ENCODE measurements around the gene FHIT.
"Not testable (repeated sequence)": the region's sequence is repeated elsewhere in the genome, so short reads cannot be mapped to it uniquely, and the experiment has no call there.

FHIT gene

DNA sequence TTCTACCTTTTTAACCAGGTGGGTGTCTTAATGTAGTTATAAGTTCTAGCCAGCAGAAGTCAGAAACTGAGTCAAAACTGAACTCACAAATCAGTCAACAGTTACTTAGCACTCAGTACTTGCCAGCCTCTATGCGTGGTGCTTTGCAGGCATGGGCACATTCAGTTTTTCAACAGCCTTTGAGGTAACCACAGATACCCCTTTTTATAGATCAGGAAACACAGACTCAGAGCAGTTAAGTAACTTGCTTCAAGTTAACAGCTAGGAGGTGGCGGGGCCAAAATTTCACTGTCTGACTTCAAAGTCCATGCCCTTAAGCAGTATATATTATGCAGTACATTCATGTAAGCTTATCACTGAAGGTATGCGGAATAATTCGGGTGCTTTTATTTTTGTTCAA is 139.4 kb downstream of the FHIT start:
- no peak for DNase-seq (ENCODE audit: low read depth)

DNA sequence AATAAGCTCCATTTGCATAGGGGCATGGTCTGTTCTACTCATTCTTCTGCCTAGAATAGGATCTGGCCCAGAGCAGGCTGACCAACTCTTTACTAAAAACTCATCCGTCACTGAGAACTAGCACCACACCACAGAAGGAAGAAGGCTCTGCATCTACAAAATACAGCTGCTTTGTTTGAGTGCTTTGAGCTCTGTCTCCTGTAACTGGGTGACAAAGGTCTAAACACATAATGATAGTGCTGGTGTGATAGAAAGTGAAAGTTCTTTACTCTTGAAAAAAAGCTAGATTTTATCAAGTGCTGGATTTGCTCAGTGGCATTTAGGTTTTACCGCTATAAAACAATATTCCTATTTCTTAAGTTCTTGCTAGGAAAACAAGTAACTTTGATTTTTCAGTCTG is 140.7 kb downstream of the FHIT start:
- no peak for DNase-seq (ENCODE audit: low read depth)

DNA sequence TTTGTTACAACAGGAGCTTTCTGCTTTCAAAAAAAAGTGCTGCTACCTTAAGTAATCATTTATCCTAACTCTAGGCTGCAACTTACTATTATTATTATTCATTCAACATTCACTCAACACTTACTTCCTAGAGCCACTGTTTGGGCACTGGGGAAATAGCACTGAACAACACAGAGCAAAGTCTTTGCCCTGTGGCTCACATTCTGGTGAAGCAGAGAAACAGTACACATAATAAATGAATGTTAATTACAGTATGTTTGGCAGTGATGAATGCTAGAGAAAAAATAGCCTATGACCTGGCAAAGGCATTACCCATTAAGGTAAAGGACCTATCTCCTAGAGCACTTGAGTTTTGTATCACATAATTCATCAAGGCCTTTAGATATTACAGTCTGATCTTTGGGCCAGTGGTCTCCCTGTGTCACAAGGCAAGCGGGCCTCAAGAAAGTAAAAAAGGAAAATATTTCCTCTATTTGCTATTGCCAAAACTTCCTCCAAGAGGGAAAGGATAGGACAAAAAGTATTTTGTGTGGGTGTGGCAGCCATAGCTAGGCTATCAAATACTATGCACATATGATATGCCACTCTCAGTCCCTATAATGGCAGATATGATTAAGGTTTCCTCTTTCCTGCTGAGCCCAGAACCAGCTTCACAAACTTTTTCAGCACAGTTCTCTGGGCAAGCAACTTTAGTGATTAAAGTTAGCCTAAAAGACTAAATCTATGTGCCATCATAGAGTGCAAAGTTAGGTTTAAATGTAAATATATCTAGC is 142.8 kb downstream of the FHIT start:
- DNase-seq (ENCODE audit: low read depth), result no peak

DNA sequence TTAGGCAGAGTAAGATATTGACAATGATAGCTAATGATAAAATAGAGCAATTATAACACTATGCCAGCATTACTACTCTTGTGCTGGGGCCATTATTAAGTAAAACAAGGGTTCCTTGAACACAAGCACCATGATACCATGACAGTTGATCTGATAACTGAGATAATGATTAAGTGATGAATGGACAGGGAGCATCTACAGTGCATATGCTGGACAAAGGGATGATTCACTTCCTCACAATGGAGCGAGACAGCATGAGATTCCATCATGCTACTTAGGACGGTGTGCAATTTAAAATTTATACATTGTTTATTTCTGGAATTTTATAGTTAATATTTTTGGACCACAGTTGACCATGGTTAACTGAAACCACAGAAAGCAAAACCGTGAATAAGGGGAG is 156.6 kb downstream of the FHIT start:
- DNase-seq (ENCODE audit: low read depth), result no peak

DNA sequence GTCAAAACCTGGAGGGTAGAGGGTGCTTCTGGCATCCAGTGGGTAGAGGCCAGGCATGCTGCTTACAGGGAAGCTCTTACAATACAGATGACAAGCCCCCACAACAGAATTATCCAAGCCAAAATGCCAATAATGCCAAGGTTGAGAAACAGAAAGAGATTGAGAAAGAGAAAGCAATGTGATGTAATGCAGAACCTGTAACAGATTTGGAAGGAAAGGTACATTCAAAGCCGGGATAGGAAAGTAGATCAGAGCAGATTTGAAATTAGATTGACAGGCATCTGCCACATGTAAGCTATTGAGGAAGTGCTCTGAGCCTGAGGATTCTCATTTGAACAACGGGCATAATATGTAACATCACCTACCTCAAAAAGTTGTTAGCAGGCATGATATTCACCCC is 157.9 kb downstream of the FHIT start:
- no peak for DNase-seq (ENCODE audit: low read depth)

DNA sequence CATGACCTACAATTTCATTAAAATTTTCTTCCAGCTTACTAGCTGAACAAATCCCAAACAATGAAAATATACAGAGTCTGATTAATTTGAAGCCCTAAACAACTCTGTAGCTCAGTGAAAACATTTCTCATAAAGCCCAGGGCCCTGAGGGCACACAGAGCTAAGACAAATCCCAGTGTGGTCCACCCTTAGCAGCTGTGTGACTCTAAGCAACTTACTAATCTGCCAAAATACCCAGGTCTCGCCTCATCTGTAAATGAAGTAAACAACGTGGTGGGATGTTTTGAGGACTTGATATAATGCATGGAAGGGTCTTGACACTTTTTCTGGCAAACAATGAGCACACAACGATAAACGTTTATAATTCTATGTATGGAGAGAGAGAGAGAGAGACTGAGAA is 158.4 kb downstream of the FHIT start:
- DNase-seq (ENCODE audit: low read depth), result no peak

DNA sequence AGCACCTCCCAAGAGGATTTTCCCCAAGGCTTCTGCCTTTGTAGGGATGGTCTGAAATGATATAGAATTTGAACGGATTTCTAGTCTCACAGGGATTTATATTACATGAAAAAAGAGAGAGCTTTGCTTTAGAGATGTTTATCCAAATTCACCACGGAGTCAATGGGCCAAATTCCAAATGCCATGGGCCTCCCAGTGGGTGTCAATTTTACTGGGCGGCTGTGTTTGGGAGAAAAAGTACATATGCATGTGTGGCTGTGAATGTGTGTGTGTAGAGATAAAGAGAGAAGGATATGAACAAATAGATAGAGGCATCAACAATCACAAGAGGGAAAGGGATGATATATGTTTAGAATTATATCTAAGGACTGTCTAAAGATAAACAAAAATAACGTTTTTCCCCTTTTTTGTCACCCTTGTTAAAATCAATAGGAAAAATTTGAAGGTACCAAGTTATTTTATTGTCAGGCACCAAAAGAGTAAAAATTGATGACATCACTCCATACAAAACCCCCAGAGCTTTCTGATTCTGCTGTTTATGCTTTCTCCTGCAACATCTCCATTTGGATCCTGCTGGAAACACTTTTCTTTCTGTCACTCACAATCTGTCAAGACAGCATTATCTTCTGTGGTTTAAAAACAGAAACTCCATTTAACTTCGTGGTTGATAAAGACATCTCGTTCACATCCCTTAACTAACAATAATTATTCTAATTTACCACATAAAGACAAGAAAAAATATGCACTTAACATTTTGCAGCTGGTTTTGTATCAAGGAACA is 160.7 kb downstream of the FHIT start:
- DNase-seq (ENCODE audit: low read depth), result no peak

DNA sequence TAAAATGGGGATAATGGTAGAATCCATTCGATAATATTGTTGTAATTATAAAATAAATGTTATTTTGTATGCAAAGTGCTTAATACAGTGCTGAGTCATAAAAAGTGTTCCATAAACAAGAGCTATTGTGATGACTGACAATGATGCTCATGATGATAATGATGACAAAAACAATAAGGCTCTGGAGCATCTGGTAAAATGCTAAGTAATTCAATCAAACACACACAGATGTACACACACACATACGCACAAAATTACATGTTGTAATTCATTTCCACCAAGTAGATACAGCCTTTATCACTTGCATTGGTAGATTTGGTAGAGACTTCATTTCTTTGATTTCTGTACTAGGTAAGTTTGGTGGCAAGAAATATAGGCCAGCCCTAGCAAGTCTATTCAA is 163.8 kb downstream of the FHIT start:
- DNase-seq (ENCODE audit: low read depth), result no peak

DNA sequence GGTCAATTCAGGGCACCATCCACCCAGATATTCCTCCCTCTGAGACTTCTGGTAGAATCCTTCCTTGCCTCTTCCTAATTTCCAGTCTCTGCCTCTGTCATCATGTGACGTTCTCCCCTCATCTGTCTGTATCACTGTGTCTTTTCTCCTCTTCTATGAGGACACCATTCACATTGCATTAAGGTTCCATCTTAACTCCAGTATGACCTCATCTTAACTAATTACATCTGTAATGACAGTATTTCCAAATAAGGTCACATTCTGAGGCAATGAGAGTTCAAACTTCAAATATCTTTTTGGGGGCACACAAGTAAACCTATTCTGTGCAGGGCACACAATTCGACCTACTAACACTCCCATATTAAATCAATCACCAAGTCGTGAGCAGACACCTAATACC is 169.7 kb downstream of the FHIT start:
- DNase-seq (ENCODE audit: low read depth), result no peak

DNA sequence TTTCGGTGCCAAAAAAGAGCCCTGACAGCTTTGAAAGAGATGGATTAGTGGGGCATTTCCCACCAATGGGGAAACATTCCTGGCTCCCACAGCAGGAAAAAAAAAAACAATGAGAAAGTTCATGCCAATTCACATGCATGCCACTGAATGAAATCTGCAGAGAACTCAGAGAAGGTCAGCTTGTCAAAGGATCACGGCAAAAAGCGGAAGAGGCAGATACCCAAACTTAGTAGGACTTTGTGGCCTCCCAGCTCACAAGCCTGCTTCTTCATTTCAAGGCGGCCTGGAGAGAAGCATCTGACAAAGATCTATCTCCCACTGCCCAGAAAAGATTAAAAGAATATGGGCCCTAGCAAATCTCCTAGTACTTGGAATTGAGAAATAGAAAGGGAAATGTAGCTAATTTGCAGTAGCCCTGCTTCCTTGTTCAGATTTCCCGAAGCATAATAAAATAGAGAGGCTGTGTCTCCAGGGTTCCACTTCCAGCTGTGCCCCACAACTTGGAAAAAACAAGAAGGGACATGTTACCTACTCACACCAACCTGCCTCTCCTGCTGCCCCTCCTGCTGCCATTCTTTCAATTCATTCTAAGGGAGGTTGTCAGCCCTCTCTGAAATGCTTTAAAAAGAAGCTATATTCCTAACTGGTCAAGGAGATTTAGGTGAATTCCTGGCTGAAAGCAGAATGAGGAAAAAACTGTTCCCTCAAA is 170.4 kb downstream of the FHIT start:
- DNase-seq (ENCODE audit: low read depth), result no peak

DNA sequence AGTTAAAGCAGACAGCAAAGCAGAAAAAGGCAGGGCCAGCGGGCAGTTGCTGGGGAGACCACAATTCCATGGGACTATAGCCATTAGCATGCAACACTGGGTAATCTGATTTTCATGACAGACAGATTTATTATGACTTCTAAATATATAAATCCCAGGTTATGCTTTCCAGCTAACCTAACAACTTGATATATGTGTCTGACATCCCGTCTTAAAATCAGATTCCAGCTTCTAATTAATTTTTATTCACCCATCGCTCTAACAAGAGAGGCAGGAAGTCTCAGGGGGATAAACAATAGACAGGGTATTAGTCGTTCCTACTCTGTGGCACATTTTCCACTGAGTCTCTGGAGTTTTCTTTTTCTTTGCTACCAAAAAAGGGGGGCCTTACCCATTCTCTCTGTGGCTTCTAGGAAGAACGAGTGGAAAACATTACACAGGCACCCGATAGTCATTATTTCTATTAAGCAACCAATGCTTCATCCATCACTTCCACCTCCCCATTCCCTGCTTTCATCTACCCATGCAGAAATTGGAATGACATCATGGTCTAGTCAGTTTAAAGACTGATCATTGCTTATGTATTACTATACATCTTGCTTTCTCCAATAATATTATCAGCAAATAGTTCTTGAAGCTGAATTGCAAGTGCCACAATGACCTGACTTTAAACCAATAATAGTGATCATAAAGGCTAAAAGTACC is 173.1 kb downstream of the FHIT start:
- no peak for DNase-seq (ENCODE audit: low read depth)

DNA sequence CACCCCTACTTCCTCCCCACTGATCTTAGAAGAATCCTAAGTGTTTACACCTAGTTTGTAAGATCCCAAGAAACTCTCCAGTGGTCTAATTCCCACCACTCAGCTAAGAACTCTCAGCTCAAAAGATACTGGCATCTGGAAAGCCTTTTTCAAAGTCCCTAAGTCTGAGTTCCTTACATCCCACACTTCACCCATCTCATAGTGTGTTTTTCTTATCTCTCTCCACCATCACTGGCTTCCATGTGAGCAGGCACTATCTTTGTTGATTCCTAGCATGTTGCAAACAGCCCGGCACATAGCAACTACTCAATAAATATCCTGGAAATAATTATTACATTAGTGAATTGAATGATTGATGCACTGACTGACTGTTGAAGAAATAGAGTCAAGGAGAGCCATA is 173.7 kb downstream of the FHIT start:
- no peak for DNase-seq (ENCODE audit: low read depth)

DNA sequence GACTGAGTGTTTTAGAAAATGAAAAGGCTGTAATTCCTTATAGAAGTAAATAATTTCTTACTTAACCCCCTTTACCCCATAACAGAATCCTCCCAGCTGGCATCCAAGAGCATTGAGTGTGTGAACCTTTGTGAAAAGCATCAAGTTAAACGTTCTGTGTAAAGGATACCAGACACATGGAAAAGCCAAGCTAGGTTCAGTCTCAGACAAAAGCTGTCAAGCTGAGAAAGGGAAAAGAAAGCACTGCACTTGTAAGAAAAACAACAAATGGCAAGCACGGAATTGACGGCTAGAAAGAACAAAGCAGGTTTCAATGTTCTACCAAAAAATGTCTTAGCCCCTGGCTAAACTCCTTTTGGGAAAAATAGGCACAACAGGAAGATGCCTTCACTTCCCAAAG is 176.5 kb downstream of the FHIT start:
- no peak for DNase-seq (ENCODE audit: low read depth)

DNA sequence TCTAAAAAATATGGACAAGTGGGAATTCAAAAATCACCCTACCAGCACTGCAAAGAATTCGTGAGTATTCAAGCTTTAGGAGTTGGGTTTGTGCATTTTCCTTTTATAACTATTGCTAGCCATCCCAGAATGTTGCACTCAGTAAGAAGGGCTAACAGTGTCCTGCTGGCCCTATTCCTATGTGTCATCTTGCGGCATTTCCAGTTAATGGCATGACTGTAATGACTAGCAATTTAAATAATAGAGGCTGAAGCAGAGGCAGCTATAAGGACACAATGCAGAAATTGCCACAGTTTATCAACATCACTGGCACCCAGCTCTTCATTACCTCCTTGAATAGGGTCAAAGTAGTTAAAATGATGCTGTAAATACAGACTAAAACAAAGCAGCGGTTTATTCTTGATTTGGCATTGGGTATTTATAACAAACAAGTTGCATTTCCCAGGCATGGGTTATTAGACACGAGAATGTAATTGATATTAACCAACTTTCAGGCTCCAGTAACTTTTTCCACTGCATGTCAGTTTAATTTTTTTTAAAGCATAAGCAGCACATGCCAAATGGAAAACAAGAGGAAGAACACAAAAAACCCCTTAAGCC is 177.6 kb downstream of the FHIT start:
- DNase-seq (ENCODE audit: low read depth), result no peak

DNA sequence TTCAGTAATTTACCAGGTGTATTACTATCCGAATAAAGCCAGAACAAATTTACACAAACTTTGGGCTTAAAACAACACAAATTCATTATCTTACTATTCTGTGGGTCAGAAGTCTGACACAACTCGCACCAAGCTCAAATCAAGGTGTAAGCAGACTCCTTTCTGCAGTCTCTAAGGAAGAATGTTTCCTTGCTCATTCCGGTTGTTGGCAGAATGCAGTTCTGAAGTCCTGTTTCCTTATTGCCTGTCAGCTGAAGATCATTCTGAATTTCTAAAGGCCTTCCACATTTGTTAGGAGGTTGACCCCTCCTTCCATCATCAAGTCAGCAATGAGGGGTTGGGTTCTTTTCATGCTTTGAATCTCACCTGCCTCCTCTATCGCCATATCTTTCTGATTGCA is 183.2 kb downstream of the FHIT start:
- DNase-seq (ENCODE audit: low read depth), result no peak

DNA sequence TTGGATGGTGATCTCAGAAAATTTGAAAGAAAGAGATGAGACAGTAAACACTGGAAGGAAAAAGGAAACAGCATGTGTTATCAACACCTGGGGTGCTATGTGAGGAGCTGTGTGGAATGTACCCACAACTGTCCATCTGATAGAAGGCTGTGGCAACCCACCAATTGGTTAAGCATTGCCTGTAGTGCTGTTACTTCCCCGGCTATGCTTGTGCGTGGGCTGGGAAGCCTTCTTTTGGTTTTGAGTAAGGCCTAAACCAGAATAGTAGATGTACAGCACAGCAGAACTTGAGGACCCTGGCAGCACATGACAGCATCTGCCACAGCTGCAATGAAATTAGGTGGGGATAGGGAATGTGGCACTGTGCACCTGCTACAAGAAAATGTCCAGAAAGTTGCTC is 184.5 kb downstream of the FHIT start:
- DNase-seq (ENCODE audit: low read depth), result no peak

DNA sequence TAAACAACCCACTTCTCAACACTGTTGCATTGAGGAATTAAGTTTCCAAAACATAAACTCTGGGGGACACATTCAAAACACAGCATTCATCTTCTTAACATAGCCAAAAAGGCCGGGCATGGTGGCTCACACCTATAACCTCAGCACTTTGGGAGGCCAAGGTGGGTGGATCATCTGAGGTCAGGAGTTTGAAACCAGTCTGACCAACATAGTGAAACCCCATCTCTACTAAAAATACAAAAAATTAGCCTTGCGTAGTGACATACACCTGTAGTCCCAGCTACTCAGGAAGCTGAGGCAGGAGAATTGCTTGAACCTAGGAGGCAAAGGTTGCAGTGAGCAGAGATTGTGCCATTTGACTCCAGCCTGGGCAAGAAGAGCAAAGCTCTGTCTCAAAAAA is 185.0 kb downstream of the FHIT start:
- not testable (repeated sequence) for DNase-seq (ENCODE audit: low read depth)

DNA sequence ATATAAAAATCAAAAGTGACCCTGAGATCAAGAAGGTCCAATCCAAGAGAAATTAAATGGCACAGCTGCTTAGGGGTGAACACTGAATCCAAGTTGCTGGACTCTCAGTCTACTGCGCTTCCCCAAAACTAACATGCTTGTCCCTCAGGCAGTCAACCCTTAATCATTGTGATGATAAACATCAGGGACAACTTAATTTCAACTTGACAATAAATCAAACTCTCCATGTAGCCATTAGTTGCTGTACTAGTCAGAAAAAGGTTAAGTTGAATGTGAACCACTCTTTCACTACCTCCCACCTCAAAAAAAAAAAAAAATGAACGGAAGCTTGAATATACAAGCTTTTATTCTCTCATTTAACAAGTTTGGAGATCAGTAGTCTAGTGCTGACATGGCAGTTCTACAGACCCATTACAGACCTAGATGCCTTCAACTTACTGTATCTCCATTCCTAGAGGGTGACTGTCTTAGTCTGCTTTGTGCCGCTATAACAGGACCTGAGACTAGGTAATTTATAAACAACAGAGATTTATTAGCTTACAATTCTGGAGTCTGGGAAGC is 185.7 kb downstream of the FHIT start:
- DNase-seq (ENCODE audit: low read depth), result no peak

DNA sequence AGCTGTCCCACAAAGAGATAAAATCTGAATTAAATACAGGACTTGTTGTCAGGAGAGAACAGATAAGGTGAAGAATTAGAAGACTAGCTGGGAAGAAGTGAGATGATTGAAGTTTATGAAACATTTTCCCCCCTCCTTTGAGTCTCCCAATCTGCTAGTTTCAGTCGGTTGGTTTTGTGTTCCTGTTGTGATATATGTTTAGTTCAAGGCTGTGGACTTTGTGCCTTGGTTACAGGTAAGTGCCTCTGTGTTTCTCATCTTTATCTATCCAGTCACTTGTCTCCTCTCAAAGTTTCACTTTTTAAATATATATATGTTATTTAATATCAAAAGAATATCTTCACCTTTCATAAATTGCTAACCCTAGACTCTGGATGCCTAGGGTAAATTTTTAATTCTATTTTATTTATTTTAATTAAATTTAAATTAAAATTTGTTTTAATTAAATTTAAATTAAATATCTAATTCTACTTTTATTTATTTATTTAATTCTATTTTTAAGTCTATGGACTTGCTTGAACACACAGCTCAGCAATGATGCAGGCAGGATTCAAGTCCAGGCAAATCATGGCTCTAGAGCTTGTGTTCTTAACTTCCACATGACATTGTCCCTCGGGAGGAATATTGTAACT is 190.0 kb downstream of the FHIT start:
- no peak for DNase-seq (ENCODE audit: low read depth)

DNA sequence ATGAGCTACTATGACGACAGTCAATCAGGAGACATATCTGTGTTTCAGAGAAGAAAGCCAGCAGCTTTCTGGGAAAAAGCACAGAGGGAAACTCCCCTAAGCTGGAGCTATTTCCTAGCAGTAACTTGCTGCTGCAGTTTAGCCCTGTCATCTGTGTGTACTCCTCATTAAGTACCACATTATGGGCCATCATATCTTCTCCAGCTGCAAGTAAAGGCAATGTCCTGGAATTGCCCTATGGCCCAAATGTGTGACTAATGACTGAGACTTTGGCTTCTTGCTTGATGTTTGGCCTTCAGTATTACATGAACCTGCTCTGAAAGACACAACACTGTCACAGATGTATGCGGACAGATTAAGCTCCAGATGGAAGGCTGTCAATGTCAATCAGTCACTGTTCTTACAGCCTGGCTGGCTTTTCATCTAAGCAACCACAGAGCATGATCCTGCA is 190.8 kb downstream of the FHIT start:
- DNase-seq (ENCODE audit: low read depth), result no peak

DNA sequence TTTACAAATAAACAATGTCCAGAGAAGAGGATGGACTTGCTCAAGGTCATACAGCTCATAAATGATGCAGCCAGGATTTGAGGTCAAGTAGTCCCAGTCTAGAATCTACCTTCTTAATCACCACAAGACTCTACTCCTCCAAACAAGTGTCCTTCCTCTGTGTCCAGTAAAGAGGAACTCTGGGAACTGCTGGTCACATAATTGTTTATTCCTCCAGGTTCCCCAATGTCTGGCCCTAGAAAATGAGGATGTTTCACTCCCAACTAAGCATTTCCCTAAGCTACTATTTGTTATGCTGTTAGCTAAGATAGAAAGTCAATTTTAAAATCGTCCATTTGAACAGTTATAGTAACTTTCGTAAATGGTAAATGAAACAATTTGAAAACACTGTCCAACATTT is 192.4 kb downstream of the FHIT start:
- no peak for DNase-seq (ENCODE audit: low read depth)
